Activated effector memory CD4-positive, alpha-beta T cell treated with Interleukin-2 at 50 U/mL for 16 hours (primary cell): ENCODE results near the gene PRKAR2A.
"Not testable (repeated sequence)": the region's sequence is repeated elsewhere in the genome, so short reads cannot be mapped to it uniquely, and the experiment has no call there.

Experiments used
- DNase-seq: peaks from one replicate; pipeline ENCODE4 v3.0.0-alpha.2; 2020

PRKAR2A gene

GRCh38 chr3:48723725-48724124 is 123.9 kb downstream of the PRKAR2A start:
- no peak for DNase-seq

GRCh38 chr3:48723293-48723692 is 124.4 kb downstream of the PRKAR2A start:
- DNase-seq, result not testable (repeated sequence)

GRCh38 chr3:48716982-48717746 is 130.5 kb downstream of the PRKAR2A start, which contains the start of gene IP6K2:
Gene IP6K2, minus strand, starts transcription at chr3:48717221. Its CDS starts 21,930 bp downstream, at chr3:48695291.
- peak; percentile 98 for DNase-seq

GRCh38 chr3:48716508-48716981 is 131.1 kb downstream of the PRKAR2A start:
- peak; percentile 6 for DNase-seq

- no peak for DNase-seq
Observed at GRCh38 chr3:48715174-48715800, 132.4 kb downstream of the PRKAR2A start.

GRCh38 chr3:48711727-48712126 is 135.9 kb downstream of the PRKAR2A start:
- no peak for DNase-seq

- DNase-seq, result no peak
Observed at GRCh38 chr3:48709051-48709461, 138.6 kb downstream of the PRKAR2A start.

GRCh38 chr3:48708481-48708889 is 139.2 kb downstream of the PRKAR2A start:
- no peak for DNase-seq

GRCh38 chr3:48707157-48707556 is 140.5 kb downstream of the PRKAR2A start:
- no peak for DNase-seq

- DNase-seq, result no peak
Observed at GRCh38 chr3:48702320-48702920, 145.3 kb downstream of the PRKAR2A start.

- DNase-seq, result no peak
Observed at GRCh38 chr3:48700731-48701405, 146.8 kb downstream of the PRKAR2A start.

GRCh38 chr3:48698891-48699290 is 148.8 kb downstream of the PRKAR2A start:
- no peak for DNase-seq

GRCh38 chr3:48697952-48698351 is 149.7 kb downstream of the PRKAR2A start:
- DNase-seq, result no peak

GRCh38 chr3:48696601-48697000 is 151.1 kb downstream of the PRKAR2A start:
- no peak for DNase-seq
